OCI-LY7 (cell line): ENCODE results near the gene LYVE1.

ENCODE experiments used
- EZH2phosphoT487 ChIP-seq: fragments of 200-600 bp; sonication (generic); IDR thresholded peaks from 2 replicates; pipeline ENCODE4 v1.6.1; 2018; ENCODE audit warnings: low read depth, borderline replicate concordance, mild to moderate bottlenecking, mixed run types, antibody characterized with exemption, low read length, moderate library complexity, mixed read lengths
- TF ChIP-seq, protein P1 (sequence below): fragments of 200-600 bp; sonication (generic); conservative IDR thresholded peaks from 2 replicates; pipeline ENCODE4 v1.5.1; 2014; ENCODE audit warnings: mild to moderate bottlenecking, antibody characterized with exemption, low read length, moderate library complexity, mixed read lengths

DNA sequence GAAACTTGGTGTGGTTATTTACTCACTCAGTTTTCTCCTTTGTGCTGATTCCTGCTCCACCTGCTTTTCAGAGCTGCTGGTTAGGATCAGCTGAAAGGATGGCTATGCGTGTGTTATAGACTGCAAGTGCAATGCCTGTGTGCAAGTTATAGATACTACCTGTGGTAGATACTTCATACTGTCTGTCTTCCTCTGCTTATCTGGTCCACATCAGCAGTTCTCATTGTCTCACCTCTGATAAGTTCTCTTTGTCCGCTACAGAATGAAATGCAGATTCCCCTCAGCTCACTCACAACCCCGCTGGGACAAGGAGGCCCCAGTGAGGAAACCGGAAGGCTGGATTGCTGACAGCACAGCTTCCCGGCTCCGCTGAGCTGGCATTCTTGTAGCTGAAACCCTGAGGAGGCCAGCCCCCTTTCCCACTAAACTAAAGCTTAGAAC is 37.5 kb upstream of the LYVE1 start:
- TF ChIP-seq, protein P1, sequence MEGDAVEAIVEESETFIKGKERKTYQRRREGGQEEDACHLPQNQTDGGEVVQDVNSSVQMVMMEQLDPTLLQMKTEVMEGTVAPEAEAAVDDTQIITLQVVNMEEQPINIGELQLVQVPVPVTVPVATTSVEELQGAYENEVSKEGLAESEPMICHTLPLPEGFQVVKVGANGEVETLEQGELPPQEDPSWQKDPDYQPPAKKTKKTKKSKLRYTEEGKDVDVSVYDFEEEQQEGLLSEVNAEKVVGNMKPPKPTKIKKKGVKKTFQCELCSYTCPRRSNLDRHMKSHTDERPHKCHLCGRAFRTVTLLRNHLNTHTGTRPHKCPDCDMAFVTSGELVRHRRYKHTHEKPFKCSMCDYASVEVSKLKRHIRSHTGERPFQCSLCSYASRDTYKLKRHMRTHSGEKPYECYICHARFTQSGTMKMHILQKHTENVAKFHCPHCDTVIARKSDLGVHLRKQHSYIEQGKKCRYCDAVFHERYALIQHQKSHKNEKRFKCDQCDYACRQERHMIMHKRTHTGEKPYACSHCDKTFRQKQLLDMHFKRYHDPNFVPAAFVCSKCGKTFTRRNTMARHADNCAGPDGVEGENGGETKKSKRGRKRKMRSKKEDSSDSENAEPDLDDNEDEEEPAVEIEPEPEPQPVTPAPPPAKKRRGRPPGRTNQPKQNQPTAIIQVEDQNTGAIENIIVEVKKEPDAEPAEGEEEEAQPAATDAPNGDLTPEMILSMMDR, result no peak
- TF ChIP-seq EZH2phosphoT487, result no peak
